ENCODE measurements around the gene CNIH4. TPM values are rescaled to one million over a fixed set of nuclear protein-coding genes. Genes with fewer than 3 reads are reported as not detected.
"Not testable (repeated sequence)": the region's sequence is repeated elsewhere in the genome, so short reads cannot be mapped to it uniquely, and the experiment has no call there.

Gene CNIH4
- total RNA-seq, 1 experiment from 2014 or later, result 48.9 TPM

- no peaks in the 10 kb centered on the region for H3K27me3 ChIP-seq (ENCODE audit: insufficient read depth, low read length)
- H3K9me3 ChIP-seq (ENCODE audit: control insufficient read depth in 1 of 2, insufficient read depth in 1 of 2, low read depth in 1 of 2, low read length in 2 of 2), result peaks cover 3 to 4% of the 10 kb centered on the region in 2 experiments; a peak in 1 of 4 replicates
- H3K36me3 ChIP-seq (ENCODE audit: control insufficient read depth in 1 of 2, insufficient read depth in 2 of 2, low read length in 2 of 2), result no peaks in the 10 kb centered on the region
- no peak for TF ChIP-seq ZBTB33 (IDR thresholded peaks at IDR 0.05; ENCODE audit: extremely low read depth, insufficient replicate concordance, low read length)
- no peaks in the 10 kb centered on the region for H3K4me1 ChIP-seq (ENCODE audit: control insufficient read depth in 1 of 2, insufficient read depth in 2 of 2, low read length in 2 of 2)
- CTCF ChIA-PET, result no interaction called here
- intact Hi-C loops (cut with micrococcal nuclease), result loop anchor here (10.0 kb wide), 1 partner anchor 523 kb away; no protein-coding TSS in a partner anchor
- H3K9ac ChIP-seq (ENCODE audit: low read length), result no peak overlapping the region
- no peak overlapping the region for H3K27ac ChIP-seq (ENCODE audit: low read depth, low read length)
- no peak overlapping the region for H2AFZ ChIP-seq (ENCODE audit: low read depth, low read length, poor library complexity, severe bottlenecking)
- H3K9me2 ChIP-seq (ENCODE audit: insufficient read depth), result no peaks in the 10 kb centered on the region
- POLR2A ChIA-PET, result no interaction called here
- DNase-seq (ENCODE audit: low read depth, low spot score) (no peak), ATAC-seq (no peak)
- BruUV-seq (replicated peaks), result no TSS peak
- RAD21 ChIA-PET (ENCODE audit: low non-redundant PET in 1 of 2, low total read pairs in 2 of 2, uncharacterized antibody in 2 of 2, unreplicated experiment in 2 of 2), result no interaction called here
- no peak overlapping the region for H3K4me3 ChIP-seq (replicated peaks in 1 of 2; ENCODE audit: low read depth in 1 of 2, low read length in 2 of 2)
- H4K20me1 ChIP-seq (ENCODE audit: insufficient read depth), result no peaks in the 10 kb centered on the region
- no peaks in the 10 kb centered on the region for H3K79me2 ChIP-seq (ENCODE audit: insufficient read depth, low read length)
- no peak overlapping the region for H3K4me2 ChIP-seq (ENCODE audit: low read length)
Observed at GRCh38 chr1:224338150-224338838, 18.4 kb upstream of the CNIH4 start.

GRCh38 chr1:224339442-224340033 lies 17.1 kb upstream of the CNIH4 start:
- no peaks in the 10 kb centered on the region for H3K27me3 ChIP-seq (ENCODE audit: insufficient read depth, low read length)
- intact Hi-C loops (cut with micrococcal nuclease), result loop anchor here (10.0 kb wide), 1 partner anchor 525 kb away; no protein-coding TSS in a partner anchor
- no peak overlapping the region for H3K27ac ChIP-seq (ENCODE audit: low read depth, low read length)
- H2AFZ ChIP-seq (ENCODE audit: low read depth, low read length, poor library complexity, severe bottlenecking), result no peak overlapping the region
- H3K9me3 ChIP-seq (ENCODE audit: control insufficient read depth in 1 of 2, insufficient read depth in 1 of 2, low read depth in 1 of 2, low read length in 2 of 2), result peaks cover 8 to 14% of the 10 kb centered on the region in 2 experiments; a peak in 2 of 4 replicates
- no peak overlapping the region for H3K9ac ChIP-seq (ENCODE audit: low read length)
- ChIA-PET CTCF (no interaction called here), RAD21 (ENCODE audit: low non-redundant PET in 1 of 2, low total read pairs in 2 of 2, uncharacterized antibody in 2 of 2, unreplicated experiment in 2 of 2) (no interaction called here), POLR2A (no interaction called here)
- H3K4me3 ChIP-seq (replicated peaks in 1 of 2; ENCODE audit: low read depth in 1 of 2, low read length in 2 of 2), result no peak overlapping the region
- ATAC-seq (no peak), DNase-seq (ENCODE audit: low read depth, low spot score) (no peak)
- BruUV-seq (replicated peaks), result no TSS peak
- TF ChIP-seq SIN3A (IDR thresholded peaks at IDR 0.05; ENCODE audit: low read depth) (no peak), CTCF (IDR thresholded peaks at IDR 0.05 in 2 of 3, conservative IDR thresholded peaks at IDR 0.05 in 1 of 3; ENCODE audit: borderline replicate concordance in 1 of 3, insufficient read depth in 1 of 3, low read depth in 2 of 3, low read length in 2 of 3) (no peak)
- no peaks in the 10 kb centered on the region for H3K36me3 ChIP-seq (ENCODE audit: control insufficient read depth in 1 of 2, insufficient read depth in 2 of 2, low read length in 2 of 2)
- H3K4me1 ChIP-seq (ENCODE audit: control insufficient read depth in 1 of 2, insufficient read depth in 2 of 2, low read length in 2 of 2), result no peaks in the 10 kb centered on the region
- H4K20me1 ChIP-seq (ENCODE audit: insufficient read depth), result no peaks in the 10 kb centered on the region
- H3K4me2 ChIP-seq (ENCODE audit: low read length), result no peak overlapping the region
- no peaks in the 10 kb centered on the region for H3K79me2 ChIP-seq (ENCODE audit: insufficient read depth, low read length)
- H3K9me2 ChIP-seq (ENCODE audit: insufficient read depth), result no peaks in the 10 kb centered on the region

GRCh38 chr1:224340453-224341384 lies 16.0 kb upstream of the CNIH4 start:
- peaks cover 8 to 14% of the 10 kb centered on the region in 2 experiments; a peak in 2 of 4 replicates for H3K9me3 ChIP-seq (ENCODE audit: control insufficient read depth in 1 of 2, insufficient read depth in 1 of 2, low read depth in 1 of 2, low read length in 2 of 2)
- BruUV-seq (replicated peaks); POLR2A ChIA-PET; H3K27ac ChIP-seq (ENCODE audit: low read depth, low read length); H2AFZ ChIP-seq (ENCODE audit: low read depth, low read length, poor library complexity, severe bottlenecking); H3K36me3 ChIP-seq (ENCODE audit: control insufficient read depth in 1 of 2, insufficient read depth in 2 of 2, low read length in 2 of 2); H3K79me2 ChIP-seq (ENCODE audit: insufficient read depth, low read length); H3K9ac ChIP-seq (ENCODE audit: low read length); H3K9me2 ChIP-seq (ENCODE audit: insufficient read depth); intact Hi-C loops (cut with micrococcal nuclease); ATAC-seq; H3K27me3 ChIP-seq (ENCODE audit: insufficient read depth, low read length); RAD21 ChIA-PET (ENCODE audit: low non-redundant PET in 1 of 2, low total read pairs in 2 of 2, uncharacterized antibody in 2 of 2, unreplicated experiment in 2 of 2); H3K4me1 ChIP-seq (ENCODE audit: control insufficient read depth in 1 of 2, insufficient read depth in 2 of 2, low read length in 2 of 2); DNase-seq (ENCODE audit: low read depth, low spot score); H3K4me3 ChIP-seq (replicated peaks in 1 of 2; ENCODE audit: low read depth in 1 of 2, low read length in 2 of 2); CTCF ChIA-PET; H4K20me1 ChIP-seq (ENCODE audit: insufficient read depth); H3K4me2 ChIP-seq (ENCODE audit: low read length): not testable (repeated sequence)

All from HCT116 (cell line).